ENCODE results near the gene PACS1. TPM values are rescaled to one million over a fixed set of nuclear protein-coding genes. Genes with fewer than 3 reads are reported as not detected.

The PACS1 gene
- total RNA-seq, 1 experiment from 2014 or later = 100 TPM

DNA sequence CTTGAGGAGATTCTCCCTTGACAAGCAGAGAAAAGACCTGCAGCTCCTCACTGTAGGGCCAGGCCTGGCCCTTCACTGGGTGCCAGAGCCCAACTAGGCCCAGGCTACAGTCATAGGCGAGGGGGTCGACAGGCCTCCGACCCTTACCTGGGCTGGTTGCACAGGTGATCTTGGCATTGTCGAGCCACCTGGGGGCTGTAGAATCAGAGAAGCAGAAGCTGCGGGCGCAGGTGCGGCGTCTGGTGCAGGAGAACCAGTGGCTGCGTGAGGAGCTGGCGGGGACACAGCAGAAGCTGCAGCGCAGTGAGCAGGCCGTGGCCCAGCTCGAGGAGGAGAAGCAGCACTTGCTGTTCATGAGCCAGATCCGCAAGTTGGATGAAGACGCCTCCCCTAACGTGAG is 191.5 kb downstream of the PACS1 start:
- 0 out of 2 replicates have a peak, but pooled peaks cover 15% of the 10 kb centered on the region for H3K4me1 ChIP-seq (replicated peaks; ENCODE audit: insufficient read depth)
- H3K9me2 ChIP-seq (ENCODE audit: insufficient read depth) = no peaks in the 10 kb centered on the region
- no peaks in the 10 kb centered on the region; the same call in 1 of the 2 replicates for H4K20me1 ChIP-seq (ENCODE audit: insufficient read depth)
- H3K4me2 ChIP-seq = no peak overlapping the region
- CTCF ChIA-PET = interaction anchor here (0.5 kb wide), 1 partner anchor 38 kb away, joined by 3 read pairs; no protein-coding TSS in a partner anchor
- TF ChIP-seq, protein P1, sequence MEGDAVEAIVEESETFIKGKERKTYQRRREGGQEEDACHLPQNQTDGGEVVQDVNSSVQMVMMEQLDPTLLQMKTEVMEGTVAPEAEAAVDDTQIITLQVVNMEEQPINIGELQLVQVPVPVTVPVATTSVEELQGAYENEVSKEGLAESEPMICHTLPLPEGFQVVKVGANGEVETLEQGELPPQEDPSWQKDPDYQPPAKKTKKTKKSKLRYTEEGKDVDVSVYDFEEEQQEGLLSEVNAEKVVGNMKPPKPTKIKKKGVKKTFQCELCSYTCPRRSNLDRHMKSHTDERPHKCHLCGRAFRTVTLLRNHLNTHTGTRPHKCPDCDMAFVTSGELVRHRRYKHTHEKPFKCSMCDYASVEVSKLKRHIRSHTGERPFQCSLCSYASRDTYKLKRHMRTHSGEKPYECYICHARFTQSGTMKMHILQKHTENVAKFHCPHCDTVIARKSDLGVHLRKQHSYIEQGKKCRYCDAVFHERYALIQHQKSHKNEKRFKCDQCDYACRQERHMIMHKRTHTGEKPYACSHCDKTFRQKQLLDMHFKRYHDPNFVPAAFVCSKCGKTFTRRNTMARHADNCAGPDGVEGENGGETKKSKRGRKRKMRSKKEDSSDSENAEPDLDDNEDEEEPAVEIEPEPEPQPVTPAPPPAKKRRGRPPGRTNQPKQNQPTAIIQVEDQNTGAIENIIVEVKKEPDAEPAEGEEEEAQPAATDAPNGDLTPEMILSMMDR (conservative IDR thresholded peaks at IDR 0.05) = no peak
- TF ChIP-seq EZH2 (IDR thresholded peaks at IDR 0.05; ENCODE audit: low read depth) = no peak
- POLR2A ChIA-PET (ENCODE audit: unreplicated experiment) = interaction anchor here (0.5 kb wide), 1 partner anchor 355 kb away, joined by 10 read pairs; no protein-coding TSS in a partner anchor
- 0 out of 2 replicates have a peak, but pooled peaks cover 8% of the 10 kb centered on the region for H3K36me3 ChIP-seq (ENCODE audit: low read depth)
- no peaks in the 10 kb centered on the region for H3K27me3 ChIP-seq (ENCODE audit: insufficient read depth, low read depth)
- peaks cover 17% of the 10 kb centered on the region for H3K79me2 ChIP-seq (ENCODE audit: low read depth)
- H3K4me3 ChIP-seq = no peak overlapping the region
- H3K9me3 ChIP-seq (ENCODE audit: insufficient read depth, low read depth) = no peaks in the 10 kb centered on the region
- peaks cover 9% of the 10 kb centered on the region; the same call in 1 of the 2 replicates for H3F3A ChIP-seq (ENCODE audit: insufficient read depth, low read depth)
- H2AFZ ChIP-seq = no peak overlapping the region
- BruUV-seq (replicated peaks) = no TSS peak
- DNase-seq = no peak
- H3K27ac ChIP-seq = no peak overlapping the region
- intact Hi-C loops (cut with micrococcal nuclease; ENCODE audit: unreplicated experiment) = no loop called here

DNA sequence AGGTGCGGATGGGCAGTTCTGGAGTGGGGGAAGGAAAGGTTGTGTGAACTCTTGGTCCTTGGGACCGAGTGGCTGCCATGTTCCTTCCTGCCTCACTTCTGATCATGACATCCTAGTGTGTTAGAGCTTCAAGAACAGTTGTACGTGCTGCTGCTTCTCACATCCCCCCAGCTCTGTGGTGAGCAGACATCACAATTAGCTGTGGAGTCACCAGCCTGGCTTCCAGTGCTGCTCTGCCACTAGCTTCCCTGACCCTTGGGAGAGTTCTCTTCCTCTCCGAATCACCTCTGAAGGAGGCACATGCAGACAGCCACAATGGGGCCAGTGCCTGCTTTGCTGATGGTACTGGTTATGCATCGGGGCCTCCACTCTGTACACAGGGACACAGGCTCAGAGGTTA is 192.1 kb downstream of the PACS1 start:
- Histone ChIP-seq H3K4me3 (no peak overlapping the region), H3K4me1 (replicated peaks; ENCODE audit: insufficient read depth) (0 out of 2 replicates have a peak, but pooled peaks cover 9% of the 10 kb centered on the region), H4K20me1 (ENCODE audit: insufficient read depth) (no peaks in the 10 kb centered on the region; the same call in 1 of the 2 replicates), H3F3A (ENCODE audit: insufficient read depth, low read depth) (peaks cover 9% of the 10 kb centered on the region; the same call in 1 of the 2 replicates), H3K9me3 (ENCODE audit: insufficient read depth, low read depth) (no peaks in the 10 kb centered on the region), H3K79me2 (ENCODE audit: low read depth) (peaks cover 17% of the 10 kb centered on the region), H3K9me2 (ENCODE audit: insufficient read depth) (no peaks in the 10 kb centered on the region), H3K4me2 (no peak overlapping the region), H3K27ac (no peak overlapping the region), H3K27me3 (ENCODE audit: insufficient read depth, low read depth) (no peaks in the 10 kb centered on the region), H3K36me3 (ENCODE audit: low read depth) (0 out of 2 replicates have a peak, but pooled peaks cover 8% of the 10 kb centered on the region), H2AFZ (no peak overlapping the region)
- no peak for TF ChIP-seq EZH2 (IDR thresholded peaks at IDR 0.05; ENCODE audit: low read depth)
- TF ChIP-seq, protein P1 (conservative IDR thresholded peaks at IDR 0.05) = no peak
- no peak for DNase-seq
- POLR2A ChIA-PET (ENCODE audit: unreplicated experiment) = interaction anchor here (0.5 kb wide), 1 partner anchor 356 kb away, joined by 10 read pairs; no protein-coding TSS in a partner anchor
- intact Hi-C loops (cut with micrococcal nuclease; ENCODE audit: unreplicated experiment) = no loop called here
- CTCF ChIA-PET = interaction anchor here (0.5 kb wide), 1 partner anchor 38 kb away, joined by 3 read pairs; no protein-coding TSS in a partner anchor
- BruUV-seq (replicated peaks) = no TSS peak

DNA sequence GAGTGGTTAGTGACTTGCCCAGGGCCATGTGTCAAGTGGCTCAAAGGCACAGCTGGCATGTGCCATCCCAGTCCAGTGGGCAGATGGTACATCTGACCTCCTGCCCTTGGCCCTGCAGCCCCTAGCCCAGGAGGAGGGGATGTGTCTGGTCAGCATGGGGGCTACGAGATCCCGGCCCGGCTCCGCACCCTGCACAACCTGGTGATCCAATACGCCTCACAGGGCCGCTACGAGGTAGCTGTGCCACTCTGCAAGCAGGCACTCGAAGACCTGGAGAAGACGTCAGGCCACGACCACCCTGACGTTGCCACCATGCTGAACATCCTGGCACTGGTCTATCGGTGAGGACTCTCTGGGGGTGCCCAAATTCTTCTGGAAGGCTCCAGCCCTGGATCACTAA is 192.6 kb downstream of the PACS1 start:
- no TSS peak for BruUV-seq (replicated peaks)
- Histone ChIP-seq H3K79me2 (ENCODE audit: low read depth) (peaks cover 17% of the 10 kb centered on the region), H3K9me2 (ENCODE audit: insufficient read depth) (no peaks in the 10 kb centered on the region), H3K27me3 (ENCODE audit: insufficient read depth, low read depth) (no peaks in the 10 kb centered on the region), H3K36me3 (ENCODE audit: low read depth) (0 out of 2 replicates have a peak, but pooled peaks cover 8% of the 10 kb centered on the region), H3K4me3 (no peak overlapping the region), H2AFZ (no peak overlapping the region), H3K4me1 (replicated peaks; ENCODE audit: insufficient read depth) (0 out of 2 replicates have a peak, but pooled peaks cover 9% of the 10 kb centered on the region), H3K9me3 (ENCODE audit: insufficient read depth, low read depth) (no peaks in the 10 kb centered on the region), H3F3A (ENCODE audit: insufficient read depth, low read depth) (peaks cover 9% of the 10 kb centered on the region; the same call in 1 of the 2 replicates), H3K4me2 (no peak overlapping the region), H4K20me1 (ENCODE audit: insufficient read depth) (no peaks in the 10 kb centered on the region; the same call in 1 of the 2 replicates), H3K27ac (no peak overlapping the region)
- ChIA-PET CTCF (no interaction called here), POLR2A (ENCODE audit: unreplicated experiment) (no interaction called here)
- no peak for TF ChIP-seq EZH2 (IDR thresholded peaks at IDR 0.05; ENCODE audit: low read depth)
- TF ChIP-seq, protein P1 (conservative IDR thresholded peaks at IDR 0.05) = no peak
- intact Hi-C loops (cut with micrococcal nuclease; ENCODE audit: unreplicated experiment) = no loop called here
- no peak for DNase-seq
